Measurements from ENCODE around the gene ATP8B4. TPM values are rescaled to one million over a fixed set of nuclear protein-coding genes. Genes with fewer than 3 reads are reported as not detected.

Gene ATP8B4
- total RNA-seq, 6 donors from 2014 or later: 2.2 to 9.4 (median 5.4) TPM

DNA sequence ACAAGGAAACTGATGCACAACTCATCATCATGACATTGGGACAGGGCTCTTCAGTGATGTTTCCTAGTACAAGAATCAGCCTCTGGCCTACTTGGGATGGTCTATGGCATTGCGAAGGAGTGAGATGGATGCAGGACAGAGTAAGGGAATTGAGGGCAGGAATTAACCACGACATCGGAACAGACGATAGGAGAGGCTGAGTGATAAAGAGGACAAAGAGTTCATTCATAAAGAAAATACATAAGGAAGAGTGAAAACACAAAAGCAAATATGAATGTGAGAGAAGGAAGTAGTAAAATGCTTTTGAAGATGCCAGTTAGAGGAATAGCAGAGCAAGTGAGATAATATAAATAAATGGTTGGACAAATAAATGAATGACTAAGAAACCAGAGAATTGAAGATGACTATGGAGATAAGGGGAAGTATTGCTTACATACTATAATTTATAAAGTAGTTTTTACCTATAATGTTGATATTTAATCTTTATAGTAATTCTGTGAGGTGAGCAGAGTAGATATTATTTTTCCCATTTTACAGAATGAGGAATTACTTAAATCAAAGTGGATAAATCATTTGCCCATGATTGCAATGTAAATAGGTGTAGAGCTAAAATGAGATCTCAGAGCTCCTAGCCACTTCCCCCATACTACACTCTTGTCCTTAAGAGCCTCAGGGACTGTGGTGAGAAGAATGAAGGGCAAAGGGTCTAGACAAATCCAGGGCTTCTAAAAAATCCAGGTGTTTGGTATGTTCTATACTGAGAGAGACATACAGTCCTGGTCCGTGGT is 294.9 kb downstream of the ATP8B4 start:
- Histone ChIP-seq H3K27me3 (no peaks in the 10 kb centered on the region), H3K36me3 (no peaks in the 10 kb centered on the region), H3K4me1 (no peaks in the 10 kb centered on the region), H3K27ac (no peak overlapping the region), H3K4me3 (no peak overlapping the region), H3K9me3 (no peaks in the 10 kb centered on the region)
- WGBS, 2 donors: 70 to 80% methylated on average over 5 of the region's 5 CpGs
- no peak for ATAC-seq (ENCODE audit: low FRiP score in 2 of 2)
- TF ChIP-seq POLR2A (IDR thresholded peaks at IDR 0.05): no peak
- no peak for TF ChIP-seq EP300 (IDR thresholded peaks at IDR 0.05)
- TF ChIP-seq, protein P1, sequence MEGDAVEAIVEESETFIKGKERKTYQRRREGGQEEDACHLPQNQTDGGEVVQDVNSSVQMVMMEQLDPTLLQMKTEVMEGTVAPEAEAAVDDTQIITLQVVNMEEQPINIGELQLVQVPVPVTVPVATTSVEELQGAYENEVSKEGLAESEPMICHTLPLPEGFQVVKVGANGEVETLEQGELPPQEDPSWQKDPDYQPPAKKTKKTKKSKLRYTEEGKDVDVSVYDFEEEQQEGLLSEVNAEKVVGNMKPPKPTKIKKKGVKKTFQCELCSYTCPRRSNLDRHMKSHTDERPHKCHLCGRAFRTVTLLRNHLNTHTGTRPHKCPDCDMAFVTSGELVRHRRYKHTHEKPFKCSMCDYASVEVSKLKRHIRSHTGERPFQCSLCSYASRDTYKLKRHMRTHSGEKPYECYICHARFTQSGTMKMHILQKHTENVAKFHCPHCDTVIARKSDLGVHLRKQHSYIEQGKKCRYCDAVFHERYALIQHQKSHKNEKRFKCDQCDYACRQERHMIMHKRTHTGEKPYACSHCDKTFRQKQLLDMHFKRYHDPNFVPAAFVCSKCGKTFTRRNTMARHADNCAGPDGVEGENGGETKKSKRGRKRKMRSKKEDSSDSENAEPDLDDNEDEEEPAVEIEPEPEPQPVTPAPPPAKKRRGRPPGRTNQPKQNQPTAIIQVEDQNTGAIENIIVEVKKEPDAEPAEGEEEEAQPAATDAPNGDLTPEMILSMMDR (IDR thresholded peaks at IDR 0.05): no peak
- TF ChIP-seq POLR2AphosphoS5 (IDR thresholded peaks at IDR 0.05): no peak
- DNase-seq: no peak

DNA sequence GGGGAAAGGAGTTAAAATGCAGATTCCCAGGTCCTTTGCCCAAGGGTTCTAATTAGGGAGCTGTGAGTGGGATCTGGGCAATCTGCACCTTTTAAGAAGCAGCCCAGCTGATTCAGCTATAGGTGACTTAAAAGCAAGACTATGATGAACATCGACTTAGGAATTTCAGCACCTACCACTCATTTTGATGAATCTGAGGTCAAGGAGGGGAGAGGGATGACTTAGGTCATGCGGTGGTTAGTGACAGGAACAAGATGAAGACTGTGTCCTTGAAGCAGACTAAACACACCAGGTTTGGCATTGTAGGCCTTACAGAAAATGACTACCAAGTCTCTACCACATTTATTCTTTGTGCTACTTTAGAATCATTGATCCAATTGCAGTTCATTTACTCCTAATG is 301.9 kb downstream of the ATP8B4 start:
- no peaks in the 10 kb centered on the region for H3K9me3 ChIP-seq
- H3K27me3 ChIP-seq: no peaks in the 10 kb centered on the region
- peaks cover 0 to 3% (median 0%) of the 10 kb centered on the region in 4 donors for H3K4me1 ChIP-seq
- TF ChIP-seq EP300 (IDR thresholded peaks at IDR 0.05) (no peak), POLR2A (IDR thresholded peaks at IDR 0.05) (no peak), POLR2AphosphoS5 (IDR thresholded peaks at IDR 0.05) (no peak)
- TF ChIP-seq, protein P1 (IDR thresholded peaks at IDR 0.05): no peak
- DNase-seq (no peak), ATAC-seq (ENCODE audit: low FRiP score in 2 of 2) (no peak)
- WGBS, 2 donors: 65 to 70% methylated on average over 2 of the region's 2 CpGs
- no peak overlapping the region for H3K4me3 ChIP-seq
- no peak overlapping the region for H3K27ac ChIP-seq
- no peaks in the 10 kb centered on the region for H3K36me3 ChIP-seq

DNA sequence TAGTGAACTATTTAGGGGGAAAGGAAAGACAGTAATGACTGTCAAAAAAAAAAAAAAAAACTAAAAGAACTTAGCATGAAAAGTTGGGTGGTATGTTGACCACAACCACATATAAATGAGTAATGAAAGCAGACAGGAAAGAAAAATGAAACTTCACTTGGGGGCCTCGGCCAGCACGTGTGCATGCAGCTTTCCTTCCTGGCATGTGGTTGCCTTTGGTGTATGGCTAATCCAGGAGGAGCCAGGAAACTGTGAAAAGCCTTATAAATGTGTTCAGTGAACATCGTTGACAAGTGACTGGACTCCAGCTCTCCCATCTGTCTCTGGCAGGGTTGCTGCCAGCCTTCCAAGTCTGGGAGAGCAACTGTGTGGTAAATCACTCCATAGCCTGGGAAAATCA is 303.1 kb downstream of the ATP8B4 start:
- DNase-seq (no peak), ATAC-seq (ENCODE audit: low FRiP score in 2 of 2) (no peak)
- Histone ChIP-seq H3K36me3 (no peaks in the 10 kb centered on the region), H3K27ac (no peak overlapping the region), H3K9me3 (no peaks in the 10 kb centered on the region), H3K27me3 (no peaks in the 10 kb centered on the region), H3K4me3 (no peak overlapping the region), H3K4me1 (peaks cover 0 to 3% (median 0%) of the 10 kb centered on the region in 4 donors)
- WGBS, 2 donors: 8 to 21% methylated on average over 3 of the region's 3 CpGs
- TF ChIP-seq, protein P1 (IDR thresholded peaks at IDR 0.05): no peak
- TF ChIP-seq EP300 (IDR thresholded peaks at IDR 0.05): no peak
- TF ChIP-seq POLR2AphosphoS5 (IDR thresholded peaks at IDR 0.05): no peak
- no peak for TF ChIP-seq POLR2A (IDR thresholded peaks at IDR 0.05)

DNA sequence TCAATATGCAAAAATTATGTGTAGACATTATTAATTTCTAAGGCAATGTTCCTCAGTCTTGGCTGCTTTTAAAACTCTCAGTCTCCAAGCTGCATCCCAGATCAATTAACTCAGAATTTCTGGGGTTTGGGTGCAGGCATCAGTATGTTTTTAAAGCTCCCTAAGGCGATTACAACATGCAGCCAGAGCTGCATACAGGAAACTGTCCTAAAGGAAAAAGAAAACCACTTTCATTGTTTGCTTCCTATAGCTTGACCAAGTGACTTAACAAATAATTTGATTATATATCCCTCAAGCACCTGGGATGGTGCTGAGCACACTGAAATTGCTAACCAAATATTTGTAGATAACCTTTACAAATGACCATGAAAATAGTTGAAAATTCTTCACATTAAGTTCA is 303.5 kb downstream of the ATP8B4 start:
- 13 to 16% methylated on average over 1 of the region's 1 CpG for WGBS, 2 donors
- Histone ChIP-seq H3K27me3 (no peaks in the 10 kb centered on the region), H3K9me3 (no peaks in the 10 kb centered on the region), H3K36me3 (no peaks in the 10 kb centered on the region), H3K4me1 (peaks cover 0 to 3% (median 0%) of the 10 kb centered on the region in 4 donors), H3K4me3 (no peak overlapping the region), H3K27ac (no peak overlapping the region)
- ATAC-seq (ENCODE audit: low FRiP score in 2 of 2) (no peak), DNase-seq (no peak)
- TF ChIP-seq POLR2AphosphoS5 (IDR thresholded peaks at IDR 0.05) (no peak), POLR2A (IDR thresholded peaks at IDR 0.05) (no peak), EP300 (IDR thresholded peaks at IDR 0.05) (no peak)
- TF ChIP-seq, protein P1 (IDR thresholded peaks at IDR 0.05): no peak

DNA sequence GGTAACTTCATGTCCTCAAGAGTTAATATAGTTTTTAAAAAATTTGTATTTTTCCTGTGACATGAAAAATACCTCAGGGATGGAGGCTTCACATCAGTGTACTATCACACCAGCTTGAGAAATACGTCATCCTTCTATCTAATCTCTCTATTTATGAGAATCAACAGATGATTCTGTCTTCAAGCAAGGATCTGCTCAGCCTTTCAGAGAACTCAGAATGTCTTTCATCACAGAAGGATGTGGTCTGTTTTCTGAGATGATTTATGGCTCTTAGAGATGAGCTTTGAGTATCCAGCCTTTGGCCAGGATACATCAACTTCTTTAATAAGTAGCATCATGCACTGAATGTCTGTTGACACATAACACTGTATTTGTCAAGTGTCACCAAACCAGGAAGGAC is 304.3 kb downstream of the ATP8B4 start:
- WGBS, 2 donors: 77 to 92% methylated on average over 1 of the region's 1 CpG
- no peak for TF ChIP-seq POLR2A (IDR thresholded peaks at IDR 0.05)
- TF ChIP-seq EP300 (IDR thresholded peaks at IDR 0.05): no peak
- TF ChIP-seq, protein P1 (IDR thresholded peaks at IDR 0.05): no peak
- no peak for TF ChIP-seq POLR2AphosphoS5 (IDR thresholded peaks at IDR 0.05)
- H3K9me3 ChIP-seq: no peaks in the 10 kb centered on the region
- no peak overlapping the region for H3K27ac ChIP-seq
- H3K36me3 ChIP-seq: no peaks in the 10 kb centered on the region
- H3K4me1 ChIP-seq: peaks cover 0 to 3% (median 0%) of the 10 kb centered on the region in 4 donors
- H3K27me3 ChIP-seq: no peaks in the 10 kb centered on the region
- H3K4me3 ChIP-seq: no peak overlapping the region
- no peak for ATAC-seq (ENCODE audit: low FRiP score in 2 of 2)
- DNase-seq: no peak

Measured in upper lobe of left lung (tissue), 6 donors.